Neural cell (in vitro differentiated cells): ENCODE measurements around the gene GANC. TPM values are rescaled to one million over a fixed set of nuclear protein-coding genes. Genes with fewer than 3 reads are reported as not detected.

Experiments
- H2AFZ ChIP-seq: fragments of 200-600, 300-800 bp; sonication (generic), shearing (Covaris generic); 2 replicates; pipeline ENCODE4 v1.6.0; 2014; ENCODE audit warnings: low read depth, mild to moderate bottlenecking, antibody characterized with exemption, low read length, moderate library complexity
- H3F3A ChIP-seq: fragments of 200-600 bp; shearing (Covaris generic); 2 replicates; pipeline ENCODE4 v1.6.1; 2016; ENCODE audit warnings: mild to moderate bottlenecking, moderate library complexity, mixed read lengths, antibody characterized with exemption, low read length; ENCODE audit not compliant: insufficient read depth, poor library complexity, severe bottlenecking
- H3K27ac ChIP-seq: fragments of 200-600, 300-800 bp; sonication (generic), shearing (Covaris generic); 2 replicates; pipeline ENCODE4 v1.5.1; 2014; ENCODE audit warnings: mild to moderate bottlenecking, low read length, moderate library complexity
- H3K27me3 ChIP-seq: fragments of 300-800, 200-600 bp; sonication (generic), shearing (Covaris generic); 2 replicates; pipeline ENCODE4 v1.6.0; 2014; ENCODE audit warnings: mild to moderate bottlenecking, low read depth, low read length, moderate library complexity; ENCODE audit not compliant: insufficient read depth
- H3K36me3 ChIP-seq: fragments of 300-800, 200-600 bp; sonication (generic), shearing (Covaris generic); 2 replicates; pipeline ENCODE4 v1.5.1; 2014; ENCODE audit warnings: mild to moderate bottlenecking, antibody characterized with exemption, low read length, moderate library complexity; ENCODE audit not compliant: insufficient read depth
- H3K4me2 ChIP-seq: fragments of 300-800, 200-600 bp; sonication (generic), shearing (Covaris generic); 2 replicates; pipeline ENCODE4 v1.6.0; 2014; ENCODE audit warnings: mild to moderate bottlenecking, low read length
- H3K4me3 ChIP-seq: fragments of 300-800, 200-600 bp; sonication (generic), shearing (Covaris generic); 2 replicates; pipeline ENCODE4 v1.5.1; 2014; ENCODE audit warnings: mild to moderate bottlenecking, low read length, moderate library complexity
- H3K79me2 ChIP-seq: fragments of 200-600 bp; shearing (Covaris generic); replicated peaks from 2 replicates; pipeline ENCODE4 v1.6.0; 2014; ENCODE audit warnings: mild to moderate bottlenecking, low read length, moderate library complexity; ENCODE audit not compliant: insufficient read depth
- H3K9ac ChIP-seq: fragments of 300-800, 200-600 bp; sonication (generic), shearing (Covaris generic); 2 replicates; pipeline ENCODE4 v1.6.1; 2016; ENCODE audit warnings: mild to moderate bottlenecking, low read length, mixed read lengths
- H3K9me2 ChIP-seq: fragments of 200-600 bp; shearing (Covaris generic); 2 replicates; pipeline ENCODE4 v1.6.1; 2016; ENCODE audit warnings: mild to moderate bottlenecking, low read length, mixed read lengths; ENCODE audit not compliant: insufficient read depth
- H3K9me3 ChIP-seq: fragments of 200-600, 300-800 bp; sonication (generic), shearing (Covaris generic); 2 replicates; pipeline ENCODE4 v1.6.1; 2016; ENCODE audit warnings: mild to moderate bottlenecking, mixed run types, low read length, moderate library complexity, mixed read lengths
- H4K20me1 ChIP-seq: fragments of 200-600 bp; shearing (Covaris generic); 2 replicates; pipeline ENCODE4 v1.6.1; 2016; ENCODE audit warnings: mild to moderate bottlenecking, mixed run types; ENCODE audit not compliant: insufficient read depth
- EP300 ChIP-seq: fragments of 450-650 bp; conservative IDR thresholded peaks from 2 replicates; pipeline ENCODE4 v1.6.1; 2014; ENCODE audit warnings: antibody characterized with exemption, mild to moderate bottlenecking, moderate library complexity; ENCODE audit not compliant: poor library complexity, severe bottlenecking
- EZH2 ChIP-seq: fragments of 200-600, 300-800 bp; shearing (Covaris generic), sonication (generic); IDR thresholded peaks from 2 replicates; pipeline ENCODE4 v1.6.1; 2014; ENCODE audit warnings: antibody characterized with exemption, low read length, borderline replicate concordance, mild to moderate bottlenecking; ENCODE audit not compliant: insufficient read depth, poor library complexity, severe bottlenecking
- MXI1 ChIP-seq: fragments of 450-650 bp; conservative IDR thresholded peaks from 2 replicates; pipeline ENCODE4 v1.6.1; 2014; ENCODE audit warnings: antibody characterized with exemption, mild to moderate bottlenecking; ENCODE audit not compliant: poor library complexity, severe bottlenecking
- POLR2AphosphoS5 ChIP-seq: IDR thresholded peaks from 2 replicates; pipeline ENCODE4 v1.6.1; 2012
- RAD21 ChIP-seq: fragments of 450-650 bp; conservative IDR thresholded peaks from 2 replicates; pipeline ENCODE4 v1.6.1; 2014; ENCODE audit warnings: antibody characterized with exemption, mild to moderate bottlenecking, moderate library complexity
- SMC3 ChIP-seq: fragments of 450-650 bp; conservative IDR thresholded peaks from 2 replicates; pipeline ENCODE4 v1.6.1; 2014; ENCODE audit warnings: antibody characterized with exemption, mild to moderate bottlenecking, moderate library complexity; ENCODE audit not compliant: poor library complexity
- TAF1 ChIP-seq: IDR thresholded peaks from 2 replicates; pipeline ENCODE4 v1.6.1; 2012; ENCODE audit warnings: low read depth
- polyA plus RNA-seq: library from polyadenylated mRNA; depleted of rRNA; stranded (reverse); fragments of >200 nt; gene quantifications from 2 replicates; pipeline ENCODE4 v1.2.3, GENCODE V29; 2014
- TF ChIP-seq, protein P1 (sequence below): fragments of 450-650 bp; IDR thresholded peaks from 2 replicates; pipeline ENCODE4 v1.5.1; 2014; ENCODE audit warnings: antibody characterized with exemption, mild to moderate bottlenecking, moderate library complexity; ENCODE audit not compliant: poor library complexity, severe bottlenecking
- TF ChIP-seq, protein P2 (sequence below): IDR thresholded peaks from 2 replicates; pipeline ENCODE4 v1.6.1; 2012; ENCODE audit warnings: borderline replicate concordance

Gene GANC
- polyA plus RNA-seq, 1 donor from 2014 or later, result 6.0 TPM

DNA sequence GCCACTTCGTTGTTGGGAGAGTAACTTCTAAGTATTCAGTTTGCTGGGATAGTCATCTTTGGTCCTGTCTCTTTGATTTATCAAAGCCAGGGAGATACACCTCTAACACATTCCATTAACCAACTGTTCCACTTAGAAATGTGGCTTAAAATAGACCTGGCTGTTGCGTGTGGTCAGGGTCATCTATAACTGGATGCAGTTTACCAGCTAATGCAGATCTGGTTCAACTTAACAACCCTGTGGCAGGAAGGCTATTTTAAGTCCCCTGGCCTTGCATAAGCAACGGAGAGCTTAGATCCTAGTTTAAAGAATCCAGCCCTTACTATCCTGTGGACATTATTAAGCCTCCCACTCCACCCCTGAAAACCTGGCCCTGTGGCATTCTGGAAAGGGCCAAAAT lies 58.2 kb downstream of the GANC start:
- Histone ChIP-seq H3F3A (no peaks in the 10 kb centered on the region), H3K4me3 (no peak overlapping the region), H3K9me2 (no peaks in the 10 kb centered on the region), H2AFZ (no peak overlapping the region), H3K27ac (no peak overlapping the region), H3K9ac (no peak overlapping the region), H4K20me1 (no peaks in the 10 kb centered on the region), H3K27me3 (no peaks in the 10 kb centered on the region), H3K4me2 (no peak overlapping the region), H3K36me3 (no peaks in the 10 kb centered on the region), H3K9me3 (peaks cover 4% of the 10 kb centered on the region), H3K79me2 (no peaks in the 10 kb centered on the region)
- TF ChIP-seq MXI1, result no peak
- TF ChIP-seq EP300, result no peak
- no peak for TF ChIP-seq POLR2AphosphoS5
- TF ChIP-seq, protein P1, sequence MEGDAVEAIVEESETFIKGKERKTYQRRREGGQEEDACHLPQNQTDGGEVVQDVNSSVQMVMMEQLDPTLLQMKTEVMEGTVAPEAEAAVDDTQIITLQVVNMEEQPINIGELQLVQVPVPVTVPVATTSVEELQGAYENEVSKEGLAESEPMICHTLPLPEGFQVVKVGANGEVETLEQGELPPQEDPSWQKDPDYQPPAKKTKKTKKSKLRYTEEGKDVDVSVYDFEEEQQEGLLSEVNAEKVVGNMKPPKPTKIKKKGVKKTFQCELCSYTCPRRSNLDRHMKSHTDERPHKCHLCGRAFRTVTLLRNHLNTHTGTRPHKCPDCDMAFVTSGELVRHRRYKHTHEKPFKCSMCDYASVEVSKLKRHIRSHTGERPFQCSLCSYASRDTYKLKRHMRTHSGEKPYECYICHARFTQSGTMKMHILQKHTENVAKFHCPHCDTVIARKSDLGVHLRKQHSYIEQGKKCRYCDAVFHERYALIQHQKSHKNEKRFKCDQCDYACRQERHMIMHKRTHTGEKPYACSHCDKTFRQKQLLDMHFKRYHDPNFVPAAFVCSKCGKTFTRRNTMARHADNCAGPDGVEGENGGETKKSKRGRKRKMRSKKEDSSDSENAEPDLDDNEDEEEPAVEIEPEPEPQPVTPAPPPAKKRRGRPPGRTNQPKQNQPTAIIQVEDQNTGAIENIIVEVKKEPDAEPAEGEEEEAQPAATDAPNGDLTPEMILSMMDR, result no peak
- no peak for TF ChIP-seq EZH2
- TF ChIP-seq RAD21, result no peak
- no peak for TF ChIP-seq SMC3
- TF ChIP-seq TAF1, result no peak
- TF ChIP-seq, protein P2, sequence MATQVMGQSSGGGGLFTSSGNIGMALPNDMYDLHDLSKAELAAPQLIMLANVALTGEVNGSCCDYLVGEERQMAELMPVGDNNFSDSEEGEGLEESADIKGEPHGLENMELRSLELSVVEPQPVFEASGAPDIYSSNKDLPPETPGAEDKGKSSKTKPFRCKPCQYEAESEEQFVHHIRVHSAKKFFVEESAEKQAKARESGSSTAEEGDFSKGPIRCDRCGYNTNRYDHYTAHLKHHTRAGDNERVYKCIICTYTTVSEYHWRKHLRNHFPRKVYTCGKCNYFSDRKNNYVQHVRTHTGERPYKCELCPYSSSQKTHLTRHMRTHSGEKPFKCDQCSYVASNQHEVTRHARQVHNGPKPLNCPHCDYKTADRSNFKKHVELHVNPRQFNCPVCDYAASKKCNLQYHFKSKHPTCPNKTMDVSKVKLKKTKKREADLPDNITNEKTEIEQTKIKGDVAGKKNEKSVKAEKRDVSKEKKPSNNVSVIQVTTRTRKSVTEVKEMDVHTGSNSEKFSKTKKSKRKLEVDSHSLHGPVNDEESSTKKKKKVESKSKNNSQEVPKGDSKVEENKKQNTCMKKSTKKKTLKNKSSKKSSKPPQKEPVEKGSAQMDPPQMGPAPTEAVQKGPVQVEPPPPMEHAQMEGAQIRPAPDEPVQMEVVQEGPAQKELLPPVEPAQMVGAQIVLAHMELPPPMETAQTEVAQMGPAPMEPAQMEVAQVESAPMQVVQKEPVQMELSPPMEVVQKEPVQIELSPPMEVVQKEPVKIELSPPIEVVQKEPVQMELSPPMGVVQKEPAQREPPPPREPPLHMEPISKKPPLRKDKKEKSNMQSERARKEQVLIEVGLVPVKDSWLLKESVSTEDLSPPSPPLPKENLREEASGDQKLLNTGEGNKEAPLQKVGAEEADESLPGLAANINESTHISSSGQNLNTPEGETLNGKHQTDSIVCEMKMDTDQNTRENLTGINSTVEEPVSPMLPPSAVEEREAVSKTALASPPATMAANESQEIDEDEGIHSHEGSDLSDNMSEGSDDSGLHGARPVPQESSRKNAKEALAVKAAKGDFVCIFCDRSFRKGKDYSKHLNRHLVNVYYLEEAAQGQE, result no peak

DNA sequence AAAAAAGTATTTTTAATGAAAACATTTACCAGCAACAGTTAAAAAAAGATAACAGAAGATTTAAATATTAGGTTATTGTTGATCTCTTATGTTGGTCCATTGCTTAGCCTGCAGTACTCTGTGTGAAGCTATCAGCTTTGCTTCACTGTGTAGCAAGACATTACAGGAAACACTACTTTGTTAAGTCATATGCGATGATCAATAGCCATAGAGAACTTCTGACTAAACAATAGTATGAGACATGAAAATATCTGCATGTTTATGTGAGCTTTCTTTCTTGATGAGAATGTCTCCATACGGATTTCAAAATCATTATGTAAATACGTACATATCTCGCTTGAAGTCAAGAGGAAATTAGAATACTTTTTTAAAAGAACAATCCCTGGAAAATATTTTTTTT lies 59.3 kb downstream of the GANC start:
- Histone ChIP-seq H3K36me3 (no peaks in the 10 kb centered on the region), H3K9me3 (peaks cover 4% of the 10 kb centered on the region), H3K79me2 (no peaks in the 10 kb centered on the region), H3K9me2 (no peaks in the 10 kb centered on the region), H4K20me1 (no peaks in the 10 kb centered on the region), H3K4me3 (no peak overlapping the region), H3K4me2 (no peak overlapping the region), H3K27ac (no peak overlapping the region), H3F3A (no peaks in the 10 kb centered on the region), H2AFZ (no peak overlapping the region), H3K9ac (no peak overlapping the region), H3K27me3 (no peaks in the 10 kb centered on the region)
- TF ChIP-seq TAF1 (no peak), RAD21 (no peak), SMC3 (no peak), MXI1 (no peak), EZH2 (no peak), POLR2AphosphoS5 (no peak), EP300 (no peak)
- TF ChIP-seq, protein P2, result no peak
- TF ChIP-seq, protein P1, result no peak
